ENCODE data around the gene CREB3L1.

GRCh38 chr11:46240861-46241260 lies 36.6 kb upstream of the CREB3L1 start:
- TF ChIP-seq EZH2 (IDR thresholded peaks at IDR 0.05; ENCODE audit: borderline replicate concordance) (no peak), EZH2phosphoT487 (IDR thresholded peaks at IDR 0.05; ENCODE audit: low read depth, severe bottlenecking, unreplicated experiment) (no peak), CTCF (IDR thresholded peaks at IDR 0.05; ENCODE audit: poor library complexity) (no peak)
